K562 (cell line): Measurements from ENCODE around the gene ADK. TPM values are rescaled to one million over a fixed set of nuclear protein-coding genes. Genes with fewer than 3 reads are reported as not detected.

Experiments
- ATAC-seq: fragments of 200-7000 bp; cut with Tn5 transposase; 3 replicates; pipeline ENCODE4 v1.9.1; 2020; ENCODE audit warnings: moderate library complexity
- BruUV-seq: library from RNA; stranded (reverse); fragments of 400-500 nt; replicated peaks from 2 replicates; lab custom pipeline; 2021; lab: Mats Ljungman, UMichigan
- CTCF ChIA-PET: fragments of 300-600 bp; formaldehyde crosslinking; extraction: SDS; loops from one replicate; lab custom pipeline; 2021; ENCODE audit warnings: low intra/inter-chr PET ratio; lab: Yijun Ruan, JAX
- POLR2A ChIA-PET: fragments of 300-600, 350-650 bp; sonication (Branson Sonifier 250); formaldehyde crosslinking; extraction: SDS; loops from one replicate; lab custom pipeline; 2021; ENCODE audit warnings: antibody characterized with exemption, inconsistent platforms; lab: Yijun Ruan, JAX
- DNase-seq, 4 experiments: peaks; one replicate each; pipeline versions ENCODE4 v3.0.0 to v3.0.0-alpha.2; 2011 to 2018; ENCODE audit warnings: low spot score in 3 of 4, mixed read lengths in 3 of 4; ENCODE audit errors: extremely low read depth in 1 of 4
- FAIRE-seq: peaks from 2 replicates; lab custom pipeline; 2011; peaks lifted over from hg19 to GRCh38; lab: Jason Lieb, UNC
- H2AFZ ChIP-seq: 2 replicates; pipeline ENCODE4 v1.6.0; 2011; ENCODE audit warnings: low read depth, low read length, control low read depth, inconsistent platforms
- H3K27ac ChIP-seq: fragments of 200-600 bp; 3 replicates; pipeline ENCODE4 v1.8.0; 2011; ENCODE audit warnings: low read depth, mild to moderate bottlenecking, control low read depth, inconsistent platforms, low read length, moderate library complexity, mixed read lengths; ENCODE audit errors: extremely low read depth
- H3K27me3 ChIP-seq, 2 experiments: fragments of 300-600 bp in 1 of 2; 2 replicates in 1 of 2; 3 replicates in 1 of 2; pipeline versions ENCODE4 v1.6.0 to v1.8.0; 2011; ENCODE audit warnings: inconsistent platforms in 2 of 2, low read length in 2 of 2, mild to moderate bottlenecking in 1 of 2, mixed read lengths in 1 of 2, moderate library complexity in 1 of 2; ENCODE audit not compliant: control insufficient read depth in 2 of 2, insufficient read depth in 2 of 2
- H3K36me3 ChIP-seq: fragments of 300-600 bp; 3 replicates; pipeline ENCODE4 v1.8.0; 2011; ENCODE audit warnings: mild to moderate bottlenecking, low read length, inconsistent platforms; ENCODE audit not compliant: control insufficient read depth, insufficient read depth
- H3K4me1 ChIP-seq, 2 experiments: fragments of 200-600 bp in 1 of 2; replicated peaks in 1 of 2; 2 replicates in 1 of 2; 3 replicates in 1 of 2; pipeline versions ENCODE4 v1.5.1 to v1.8.0; 2011; ENCODE audit warnings: inconsistent platforms in 2 of 2, low read length in 2 of 2, mild to moderate bottlenecking in 1 of 2, mixed read lengths in 1 of 2, moderate library complexity in 1 of 2; ENCODE audit not compliant: control insufficient read depth in 2 of 2, insufficient read depth in 2 of 2
- H3K4me2 ChIP-seq: 2 replicates; pipeline ENCODE4 v1.6.1; 2011; ENCODE audit warnings: low read length, control low read depth, inconsistent platforms, mixed read lengths; ENCODE audit not compliant: insufficient read depth
- H3K4me3 ChIP-seq: fragments of 200-600 bp; sonication (generic), shearing (Covaris generic); 2 replicates; pipeline ENCODE4 v1.5.1; 2016; ENCODE audit warnings: control low read depth, inconsistent platforms
- H3K79me2 ChIP-seq: fragments of 200-600 bp; 3 replicates; pipeline ENCODE4 v1.8.0; 2011; ENCODE audit warnings: low read length, inconsistent platforms; ENCODE audit not compliant: control insufficient read depth, insufficient read depth
- H3K9ac ChIP-seq, 2 experiments: 2 replicates each; pipeline versions ENCODE4 v1.6.0 to v1.6.1; 2011; ENCODE audit warnings: low read depth in 2 of 2, low read length in 2 of 2, control low read depth in 1 of 2, inconsistent platforms in 1 of 2, mild to moderate bottlenecking in 1 of 2, mixed read lengths in 1 of 2; ENCODE audit not compliant: insufficient read depth in 1 of 2
- H3K9me1 ChIP-seq: one replicate; pipeline ENCODE4 v1.6.0; 2011; ENCODE audit warnings: inconsistent platforms, mild to moderate bottlenecking, low read length, moderate library complexity; ENCODE audit not compliant: control insufficient read depth, insufficient read depth
- H3K9me3 ChIP-seq: replicated peaks from 2 replicates; pipeline ENCODE4 v1.5.1; 2011; ENCODE audit warnings: low read depth, low read length, inconsistent platforms; ENCODE audit not compliant: control insufficient read depth, insufficient read depth
- H4K20me1 ChIP-seq: replicated peaks from 2 replicates; pipeline ENCODE4 v1.6.1; 2011; ENCODE audit warnings: low read length, inconsistent platforms, mixed read lengths; ENCODE audit not compliant: control insufficient read depth, insufficient read depth
- BACH1 ChIP-seq: fragments of 200-800 bp; sonication (Bioruptor generic); IDR thresholded peaks from 2 replicates; pipeline ENCODE4 v1.6.1; 2016; ENCODE audit warnings: missing genetic modification characterization, missing compliant biosample characterization
- CBFA2T3 ChIP-seq: fragments of 450-650 bp; IDR thresholded peaks from 2 replicates; pipeline ENCODE4 v1.6.1; 2017
- CREB3 ChIP-seq: fragments of 450-650 bp; conservative IDR thresholded peaks from 2 replicates; pipeline ENCODE4 v1.6.1; 2016; ENCODE audit warnings: missing genetic modification characterization, low read depth, mild to moderate bottlenecking, missing compliant biosample characterization, moderate library complexity
- ELF2 ChIP-seq: fragments of 250-450 bp; sonication (Bioruptor Pico); IDR thresholded peaks from 2 replicates; pipeline ENCODE4 v1.5.0; 2021; ENCODE audit warnings: mild to moderate bottlenecking
- FOXJ2 ChIP-seq: fragments of 200-800 bp; sonication (Bioruptor generic); IDR thresholded peaks from 2 replicates; pipeline ENCODE4 v1.6.1; 2016; ENCODE audit warnings: missing genetic modification characterization, missing compliant biosample characterization
- JUN ChIP-seq, 2 experiments: sonication (generic) in 1 of 2; formaldehyde crosslinking in 1 of 2; IDR thresholded peaks; 2 replicates each; pipeline versions ENCODE4 v1.6.1 to v1.8.0; 2012 to 2022; ENCODE audit warnings: borderline replicate concordance in 2 of 2, mild to moderate bottlenecking in 2 of 2, improper control_type of control experiment in 1 of 2, low read depth in 1 of 2, low read length in 1 of 2, missing genetic modification reagents in 1 of 2
- MLX ChIP-seq, 2 experiments: fragments of 450-650 bp in 1 of 2; sonication (generic) in 1 of 2; formaldehyde crosslinking; conservative IDR thresholded peaks; 2 replicates each; pipeline versions ENCODE4 v1.4.0 to v1.8.1; 2020 to 2022; ENCODE audit warnings: mild to moderate bottlenecking in 1 of 2, missing genetic modification reagents in 1 of 2
- NFE2L1 ChIP-seq: fragments of 450-650 bp; IDR thresholded peaks from 2 replicates; pipeline ENCODE4 v1.6.1; 2016; ENCODE audit warnings: missing genetic modification characterization, low read depth, mild to moderate bottlenecking, missing compliant biosample characterization, moderate library complexity, borderline replicate concordance
- NFIX ChIP-seq: fragments of 250-450 bp; sonication (Bioruptor Pico); IDR thresholded peaks from 2 replicates; pipeline ENCODE4 v1.4.0; 2020; ENCODE audit warnings: low read depth, mild to moderate bottlenecking, moderate library complexity
- POLR2AphosphoS2 ChIP-seq: IDR thresholded peaks from 2 replicates; pipeline ENCODE4 v1.6.1; 2012; ENCODE audit warnings: low read length, improper control_type of control experiment
- SAFB ChIP-seq: fragments of 200-400 bp; formaldehyde crosslinking; IDR thresholded peaks from 2 replicates; pipeline ENCODE4 v1.6.1; 2017; ENCODE audit warnings: low read depth, low read length, borderline replicate concordance
- TRIM28 ChIP-seq: fragments of 450-650 bp; IDR thresholded peaks from 2 replicates; pipeline ENCODE4 v1.6.1; 2017
- WHSC1 ChIP-seq: IDR thresholded peaks from one replicate; pipeline ENCODE4 v1.6.1; 2012; ENCODE audit warnings: low read length, control low read depth, inconsistent platforms
- ZNF444 ChIP-seq: fragments of 250-450 bp; sonication (Bioruptor Pico); IDR thresholded peaks from 2 replicates; pipeline ENCODE4 v1.4.0; 2020; ENCODE audit warnings: mild to moderate bottlenecking, moderate library complexity
- ZNF79 ChIP-seq: fragments of 250-450 bp; sonication (Bioruptor Pico); IDR thresholded peaks from 2 replicates; pipeline ENCODE4 v1.4.0; 2020; ENCODE audit warnings: low read depth, mild to moderate bottlenecking, moderate library complexity
- in situ Hi-C: fragments of 300-500 bp; cut with MboI; formaldehyde crosslinking; loops from 4 replicates; pipeline ENCODE4 v1.15.0; 2018; ENCODE audit warnings: inconsistent platforms, mixed read lengths
- intact Hi-C: fragments of 100-400 bp; cut with micrococcal nuclease; formaldehyde crosslinking; loops from 2 replicates; pipeline ENCODE4 v1.14.2; 2022
- polyA plus RNA-seq, 8 experiments: library from polyadenylated mRNA; depleted of rRNA in 4 of 8; stranded (reverse) in 5 of 8; unstranded in 3 of 8; fragments of >200 nt; fragmentation: Nextera tagmentation in 2 of 8; fragmentation: Illumina TruSeq in 1 of 8; extraction: Ambion mirVana in 2 of 8; extraction: Trizol in 1 of 8; gene quantifications; 2 replicates each; pipeline versions ENCODE4 v1.2.1 to v1.2.3, GENCODE V29; 2011 to 2014; ENCODE audit warnings: inconsistent platforms in 1 of 8, missing spikeins in 1 of 8
- total RNA-seq, 7 experiments: library from RNA; depleted of rRNA in 6 of 7; stranded (reverse); fragments of >200 nt in 6 of 7; fragmentation: Illumina TruSeq in 2 of 7; extraction: Trizol in 2 of 7; gene quantifications; 2 replicates each; pipeline versions ENCODE4 v1.2.1 to v1.2.3, GENCODE V29; 2011 to 2021; ENCODE audit warnings: low replicate concordance in 1 of 7
- TF ChIP-seq, protein P1 (sequence below): fragments of 450-650 bp; IDR thresholded peaks from 2 replicates; pipeline ENCODE4 v1.7.1; 2018; ENCODE audit warnings: mild to moderate bottlenecking, low read depth; ENCODE audit not compliant: partially characterized antibody

The ADK gene
- total and polyA plus RNA-seq, 9 of the 15 experiments (the other 6 are each of a cell fraction or from before 2014, with no cell fraction given), result 54.2 to 97.8 (median 73.6) TPM

- TF ChIP-seq, protein P1, sequence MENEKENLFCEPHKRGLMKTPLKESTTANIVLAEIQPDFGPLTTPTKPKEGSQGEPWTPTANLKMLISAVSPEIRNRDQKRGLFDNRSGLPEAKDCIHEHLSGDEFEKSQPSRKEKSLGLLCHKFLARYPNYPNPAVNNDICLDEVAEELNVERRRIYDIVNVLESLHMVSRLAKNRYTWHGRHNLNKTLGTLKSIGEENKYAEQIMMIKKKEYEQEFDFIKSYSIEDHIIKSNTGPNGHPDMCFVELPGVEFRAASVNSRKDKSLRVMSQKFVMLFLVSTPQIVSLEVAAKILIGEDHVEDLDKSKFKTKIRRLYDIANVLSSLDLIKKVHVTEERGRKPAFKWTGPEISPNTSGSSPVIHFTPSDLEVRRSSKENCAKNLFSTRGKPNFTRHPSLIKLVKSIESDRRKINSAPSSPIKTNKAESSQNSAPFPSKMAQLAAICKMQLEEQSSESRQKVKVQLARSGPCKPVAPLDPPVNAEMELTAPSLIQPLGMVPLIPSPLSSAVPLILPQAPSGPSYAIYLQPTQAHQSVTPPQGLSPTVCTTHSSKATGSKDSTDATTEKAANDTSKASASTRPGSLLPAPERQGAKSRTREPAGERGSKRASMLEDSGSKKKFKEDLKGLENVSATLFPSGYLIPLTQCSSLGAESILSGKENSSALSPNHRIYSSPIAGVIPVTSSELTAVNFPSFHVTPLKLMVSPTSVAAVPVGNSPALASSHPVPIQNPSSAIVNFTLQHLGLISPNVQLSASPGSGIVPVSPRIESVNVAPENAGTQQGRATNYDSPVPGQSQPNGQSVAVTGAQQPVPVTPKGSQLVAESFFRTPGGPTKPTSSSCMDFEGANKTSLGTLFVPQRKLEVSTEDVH, result no peak
- TF ChIP-seq JUN (IDR thresholded peaks at IDR 0.05; ENCODE audit: borderline replicate concordance, low read depth, low read length) (no peak), JUN (CRISPR knock-in tag; IDR thresholded peaks at IDR 0.05; ENCODE audit: borderline replicate concordance) (no peak), NFIX (CRISPR knock-in tag) (no peak), ZNF444 (CRISPR knock-in tag) (no peak), ELF2 (CRISPR knock-in tag) (no peak)
Measured at GRCh38 chr10:74244807-74245206, 93.8 kb downstream of the ADK start (continued).

GRCh38 chr10:74246495-74246894 is 95.5 kb downstream of the ADK start:
- peaks cover 4% of the 10 kb centered on the region in 2 experiments; a peak in 2 of 5 replicates for H3K4me1 ChIP-seq
- CTCF ChIA-PET, result no interaction called here
- no peak for FAIRE-seq
- H3K4me3 ChIP-seq, result no peak overlapping the region
- H3K79me2 ChIP-seq, result no peaks in the 10 kb centered on the region
- intact Hi-C loops (no loop called here), in situ Hi-C loops (loop anchor here (5.0 to 10.0 kb wide), 2 partner anchors 851 to 988 kb away; partner anchors contain the start of gene COMTD1)
- no peaks in the 10 kb centered on the region for H4K20me1 ChIP-seq
- no TSS peak for BruUV-seq
- no peaks in the 10 kb centered on the region for H3K9me3 ChIP-seq
- H3K27me3 ChIP-seq, result no peaks in the 10 kb centered on the region
- POLR2A ChIA-PET, result no interaction called here
- no peak overlapping the region for H3K27ac ChIP-seq
- no peak for ATAC-seq
- no peak for DNase-seq
- H3K9me1 ChIP-seq, result no peaks in the 10 kb centered on the region
- peaks cover 13% of the 10 kb centered on the region; the same call in 1 of the 3 replicates for H3K36me3 ChIP-seq
- no peak overlapping the region for H3K4me2 ChIP-seq
- no peak overlapping the region for H2AFZ ChIP-seq
- no peak overlapping the region for H3K9ac ChIP-seq
- TF ChIP-seq BACH1 (tag), result peak; percentile 33; the same call in 1 of the 2 replicates
- TF ChIP-seq CBFA2T3, result no peak
- TF ChIP-seq CREB3 (tag), result peak; percentile 82
- no peak for TF ChIP-seq POLR2AphosphoS2
- 0 out of 2 replicates have a peak, but pooled peaks have one; percentile 23 for TF ChIP-seq ZNF79 (CRISPR knock-in tag)
- TF ChIP-seq TRIM28, result no peak
- TF ChIP-seq FOXJ2 (tag), result no peak
- no peak for TF ChIP-seq SAFB
- TF ChIP-seq MLX (CRISPR knock-in tag; conservative IDR thresholded peaks at IDR 0.05), result no peak
- no peak; the same call in 1 of the 2 replicates for TF ChIP-seq NFE2L1 (tag)
- TF ChIP-seq WHSC1, result no peak
